ENCODE data around the gene ZDHHC3. TPM values are rescaled to one million over a fixed set of nuclear protein-coding genes. Genes with fewer than 3 reads are reported as not detected.
A peak's percentile ranks its signal among the peaks of the same experiment; 100 is the strongest.

Gene ZDHHC3
- total and polyA plus RNA-seq, 2 donors (not counting 1 experiment from before 2014, with no cell fraction given): 37.2 to 52.6 TPM

DNA sequence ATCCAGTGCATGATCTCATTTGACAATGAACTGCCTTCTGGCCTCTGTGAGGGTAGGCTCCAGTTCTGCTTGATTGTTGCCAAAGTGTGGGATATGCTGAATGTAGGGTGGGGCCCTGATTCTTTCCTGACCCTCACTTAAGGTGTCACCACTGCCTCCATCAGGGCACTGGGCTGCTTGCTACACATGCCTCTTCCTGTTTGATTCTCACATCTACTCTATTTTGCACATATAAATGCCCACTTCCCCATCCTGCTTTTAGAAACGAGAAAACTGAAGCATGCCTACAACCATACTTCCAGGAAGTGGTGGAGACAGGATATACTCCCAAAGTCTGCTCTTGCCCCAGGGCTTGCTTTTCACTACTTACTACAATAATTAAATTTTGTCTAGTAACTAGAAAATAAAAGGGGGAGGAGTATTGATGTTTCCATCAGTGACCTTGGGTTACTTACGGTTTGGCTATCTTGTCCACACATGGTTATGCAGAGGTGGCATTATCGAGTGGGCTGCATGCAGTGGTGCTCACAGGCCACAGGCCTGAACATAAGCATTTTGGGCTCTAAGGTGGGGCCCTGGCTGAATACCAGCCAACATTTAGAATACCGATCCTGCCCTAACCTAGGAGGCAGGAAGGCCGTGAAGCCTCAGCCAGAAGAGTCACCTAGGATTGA lies 6.7 kb downstream of the ZDHHC3 start:
- Histone ChIP-seq H3K9me3 (ENCODE audit: control extremely low read depth in 1 of 3, control insufficient read depth in 2 of 3, insufficient read depth in 1 of 3, low read length in 2 of 3) (no peaks in the 10 kb centered on the region), H3K4me2 (replicated peaks; ENCODE audit: low read depth, low read length, poor library complexity, severe bottlenecking) (peak overlapping the region; percentile 49), H3K4me3 (ENCODE audit: control extremely low read depth in 1 of 5, extremely low read depth in 1 of 5, insufficient read depth in 1 of 5, low read depth in 2 of 5, low read length in 4 of 5) (peak overlapping the region in 1 of 5 experiments; percentile 1), H3K27ac (ENCODE audit: low read length in 2 of 2) (peak overlapping the region; percentile 19 to 73), H3K79me2 (ENCODE audit: control insufficient read depth, insufficient read depth, low read length) (peaks cover 76% of the 10 kb centered on the region), H4K20me1 (ENCODE audit: control insufficient read depth, insufficient read depth, low read length, poor library complexity, severe bottlenecking) (peaks cover 19% of the 10 kb centered on the region), H3K36me3 (replicated peaks in 1 of 2; ENCODE audit: control extremely low read depth in 1 of 2, control insufficient read depth in 1 of 2, extremely low read depth in 1 of 2, insufficient read depth in 2 of 2, low read length in 1 of 2) (no peaks in the 10 kb centered on the region), H3K4me1 (ENCODE audit: control insufficient read depth in 2 of 2, insufficient read depth in 2 of 2, low read length in 2 of 2) (peaks cover 31 to 36% of the 10 kb centered on the region in 2 donors), H3K27me3 (replicated peaks in 1 of 4; ENCODE audit: control extremely low read depth in 1 of 4, control insufficient read depth in 3 of 4, insufficient read depth in 4 of 4, low read length in 3 of 4) (no peaks in the 10 kb centered on the region), H3K9ac (ENCODE audit: low read length) (peak overlapping the region; percentile 18), H2AFZ (ENCODE audit: insufficient read depth, low read depth, low read length, poor library complexity, severe bottlenecking) (no peak overlapping the region)
- ChIA-PET POLR2A (no interaction called here), CTCF (no interaction called here)
- 91% methylated on average over 4 of the region's 5 CpGs for WGBS (ENCODE audit: insufficient coverage)
- Mint-ChIP-seq H3K4me3 (no peak overlapping the region), H3K27ac (peak overlapping the region; percentile 79), H3K27me3 (no peaks in the 10 kb centered on the region), H3K9me3 (ENCODE audit: insufficient read depth) (no peaks in the 10 kb centered on the region), H3K4me1 (peaks cover 42% of the 10 kb centered on the region)
- ATAC-seq (ENCODE audit: low read depth) (peak; percentile 51), DNase-seq (peak; percentile 36)
- intact Hi-C loops (cut with micrococcal nuclease): no loop called here
- TF ChIP-seq, protein P1, sequence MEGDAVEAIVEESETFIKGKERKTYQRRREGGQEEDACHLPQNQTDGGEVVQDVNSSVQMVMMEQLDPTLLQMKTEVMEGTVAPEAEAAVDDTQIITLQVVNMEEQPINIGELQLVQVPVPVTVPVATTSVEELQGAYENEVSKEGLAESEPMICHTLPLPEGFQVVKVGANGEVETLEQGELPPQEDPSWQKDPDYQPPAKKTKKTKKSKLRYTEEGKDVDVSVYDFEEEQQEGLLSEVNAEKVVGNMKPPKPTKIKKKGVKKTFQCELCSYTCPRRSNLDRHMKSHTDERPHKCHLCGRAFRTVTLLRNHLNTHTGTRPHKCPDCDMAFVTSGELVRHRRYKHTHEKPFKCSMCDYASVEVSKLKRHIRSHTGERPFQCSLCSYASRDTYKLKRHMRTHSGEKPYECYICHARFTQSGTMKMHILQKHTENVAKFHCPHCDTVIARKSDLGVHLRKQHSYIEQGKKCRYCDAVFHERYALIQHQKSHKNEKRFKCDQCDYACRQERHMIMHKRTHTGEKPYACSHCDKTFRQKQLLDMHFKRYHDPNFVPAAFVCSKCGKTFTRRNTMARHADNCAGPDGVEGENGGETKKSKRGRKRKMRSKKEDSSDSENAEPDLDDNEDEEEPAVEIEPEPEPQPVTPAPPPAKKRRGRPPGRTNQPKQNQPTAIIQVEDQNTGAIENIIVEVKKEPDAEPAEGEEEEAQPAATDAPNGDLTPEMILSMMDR (IDR thresholded peaks at IDR 0.05): no peak
- TF ChIP-seq EZH2 (IDR thresholded peaks at IDR 0.05; ENCODE audit: borderline replicate concordance, insufficient read depth, low read depth, low read length, poor library complexity, severe bottlenecking): no peak

DNA sequence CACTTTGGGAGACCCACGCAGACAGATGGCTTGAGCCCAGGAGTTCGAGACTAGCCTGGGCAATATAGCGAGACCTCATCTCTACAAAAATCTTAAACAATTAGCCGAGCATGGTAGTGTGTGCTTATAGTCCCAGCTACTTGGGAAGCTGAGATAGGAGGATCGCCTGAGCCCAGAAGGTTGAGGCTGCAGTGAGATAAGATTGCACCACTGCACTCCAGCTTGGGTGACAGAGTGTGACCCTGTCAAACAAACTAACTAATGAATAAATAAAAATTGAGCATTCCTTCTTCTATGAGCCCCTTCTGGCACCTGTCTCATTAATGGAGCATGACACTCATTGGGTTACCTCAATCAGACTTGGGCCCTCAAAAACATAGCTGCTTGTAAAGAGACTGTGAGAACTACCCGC lies 7.5 kb downstream of the ZDHHC3 start:
- no peak overlapping the region for H3K4me2 ChIP-seq (replicated peaks; ENCODE audit: low read depth, low read length, poor library complexity, severe bottlenecking)
- peak overlapping the region in 1 of 2 donors; percentile 73 for H3K27ac ChIP-seq (ENCODE audit: low read length in 2 of 2)
- H3K4me1 ChIP-seq (ENCODE audit: control insufficient read depth in 2 of 2, insufficient read depth in 2 of 2, low read length in 2 of 2): peaks cover 31 to 34% of the 10 kb centered on the region in 2 donors
- no peak overlapping the region for H3K4me3 ChIP-seq (ENCODE audit: control extremely low read depth in 1 of 5, extremely low read depth in 1 of 5, insufficient read depth in 1 of 5, low read depth in 2 of 5, low read length in 4 of 5)
- Mint-ChIP-seq H3K27ac (peak overlapping the region; percentile 10), H3K27me3 (no peaks in the 10 kb centered on the region), H3K4me3 (no peak overlapping the region), H3K9me3 (ENCODE audit: insufficient read depth) (no peaks in the 10 kb centered on the region), H3K4me1 (peaks cover 42% of the 10 kb centered on the region)
- H3K9me3 ChIP-seq (ENCODE audit: control extremely low read depth in 1 of 3, control insufficient read depth in 2 of 3, insufficient read depth in 1 of 3, low read length in 2 of 3): no peaks in the 10 kb centered on the region
- intact Hi-C loops (cut with micrococcal nuclease): no loop called here
- no peaks in the 10 kb centered on the region for H3K27me3 ChIP-seq (replicated peaks in 1 of 4; ENCODE audit: control extremely low read depth in 1 of 4, control insufficient read depth in 3 of 4, insufficient read depth in 4 of 4, low read length in 3 of 4)
- no peak overlapping the region for H3K9ac ChIP-seq (ENCODE audit: low read length)
- TF ChIP-seq, protein P1 (IDR thresholded peaks at IDR 0.05): no peak
- TF ChIP-seq EZH2 (IDR thresholded peaks at IDR 0.05; ENCODE audit: borderline replicate concordance, insufficient read depth, low read depth, low read length, poor library complexity, severe bottlenecking): no peak
- ChIA-PET POLR2A (no interaction called here), CTCF (no interaction called here)
- H4K20me1 ChIP-seq (ENCODE audit: control insufficient read depth, insufficient read depth, low read length, poor library complexity, severe bottlenecking): peaks cover 27% of the 10 kb centered on the region
- peaks cover 78% of the 10 kb centered on the region for H3K79me2 ChIP-seq (ENCODE audit: control insufficient read depth, insufficient read depth, low read length)
- ATAC-seq (ENCODE audit: low read depth): no peak
- DNase-seq: no peak
- WGBS (ENCODE audit: insufficient coverage): 93% methylated on average over 2 of the region's 6 CpGs
- no peak overlapping the region for H2AFZ ChIP-seq (ENCODE audit: insufficient read depth, low read depth, low read length, poor library complexity, severe bottlenecking)
- no peaks in the 10 kb centered on the region for H3K36me3 ChIP-seq (replicated peaks in 1 of 2; ENCODE audit: control extremely low read depth in 1 of 2, control insufficient read depth in 1 of 2, extremely low read depth in 1 of 2, insufficient read depth in 2 of 2, low read length in 1 of 2)
